Measurements from ENCODE around the gene HNRNPA0.

Gene HNRNPA0

GRCh38 chr5:137716337-137716736 is 37.8 kb downstream of the HNRNPA0 start:
- no peak for DNase-seq

GRCh38 chr5:137715456-137715855 is 38.7 kb downstream of the HNRNPA0 start:
- DNase-seq, result no peak

DNA sequence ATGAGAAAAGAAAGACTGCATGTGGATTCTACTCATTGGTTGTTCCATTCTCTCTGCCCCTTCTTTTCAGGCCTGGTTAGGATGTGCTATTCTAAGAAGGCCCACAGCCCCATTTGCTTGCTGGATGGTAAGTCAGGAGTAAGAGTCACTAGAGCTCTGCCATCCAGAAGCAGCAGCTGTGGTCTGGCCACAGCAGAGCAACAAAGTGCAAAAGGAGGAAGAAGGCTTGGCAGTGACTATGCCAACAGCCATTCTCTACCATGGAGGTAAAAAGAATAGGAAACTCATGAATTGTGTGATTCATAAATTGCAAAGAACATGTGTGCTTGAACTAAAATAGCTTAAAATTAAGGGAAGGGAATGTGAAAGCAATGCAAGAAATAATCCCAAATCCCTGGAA is 39.2 kb downstream of the HNRNPA0 start:
- no peak for DNase-seq

- no peak for DNase-seq
Measured at GRCh38 chr5:137714494-137714893, 39.7 kb downstream of the HNRNPA0 start.

DNA sequence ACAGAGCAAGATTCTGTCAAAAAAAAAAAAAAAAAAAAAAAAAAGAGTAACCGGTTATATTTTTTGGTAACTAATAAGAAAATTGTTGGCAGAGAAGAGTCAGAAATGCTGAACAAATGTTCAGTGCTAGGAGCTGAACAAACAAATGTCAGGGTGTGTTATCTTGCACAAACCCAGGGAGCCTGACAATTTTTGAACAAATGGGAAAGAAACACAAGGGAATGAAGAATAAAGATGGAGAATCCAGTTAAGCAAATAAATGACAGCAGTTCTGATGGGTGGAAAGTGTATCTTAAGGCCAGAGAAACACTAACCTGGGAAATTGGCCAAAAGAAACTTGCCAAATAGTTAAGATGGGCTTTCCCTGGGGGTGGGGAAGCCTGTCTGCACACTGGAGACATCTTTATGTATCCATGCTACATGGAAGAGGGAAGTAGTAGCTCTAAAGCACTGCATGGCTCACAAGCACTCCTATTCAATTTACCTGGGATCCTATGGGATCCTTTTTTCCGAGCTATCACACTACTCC is 42.0 kb downstream of the HNRNPA0 start:
- DNase-seq, result no peak

GRCh38 chr5:137710086-137710485 is 44.1 kb downstream of the HNRNPA0 start:
- no peak for DNase-seq

GRCh38 chr5:137708796-137709559 is 45.2 kb downstream of the HNRNPA0 start:
- DNase-seq, result peak in 1 of 2 experiments; percentile 73

DNA sequence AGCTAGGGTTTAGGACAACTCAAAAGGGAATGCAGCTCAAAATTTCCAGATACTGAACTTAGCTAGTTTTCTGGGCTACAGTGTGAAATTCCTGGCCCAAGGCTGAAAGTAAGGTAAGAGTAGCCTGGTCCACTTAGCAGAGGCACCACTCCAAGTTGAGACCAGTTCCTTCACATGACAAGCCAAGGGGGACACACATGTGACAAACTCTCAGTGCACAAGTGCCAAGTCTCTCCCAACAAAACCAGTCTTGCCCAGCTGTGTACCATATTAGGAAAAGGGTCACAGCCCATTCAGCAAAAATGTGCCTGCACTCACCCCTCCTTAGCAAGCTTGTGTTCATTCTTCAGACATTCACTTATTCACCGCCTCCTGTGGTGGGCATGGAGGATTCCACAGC is 46.1 kb downstream of the HNRNPA0 start:
- DNase-seq, result no peak

DNA sequence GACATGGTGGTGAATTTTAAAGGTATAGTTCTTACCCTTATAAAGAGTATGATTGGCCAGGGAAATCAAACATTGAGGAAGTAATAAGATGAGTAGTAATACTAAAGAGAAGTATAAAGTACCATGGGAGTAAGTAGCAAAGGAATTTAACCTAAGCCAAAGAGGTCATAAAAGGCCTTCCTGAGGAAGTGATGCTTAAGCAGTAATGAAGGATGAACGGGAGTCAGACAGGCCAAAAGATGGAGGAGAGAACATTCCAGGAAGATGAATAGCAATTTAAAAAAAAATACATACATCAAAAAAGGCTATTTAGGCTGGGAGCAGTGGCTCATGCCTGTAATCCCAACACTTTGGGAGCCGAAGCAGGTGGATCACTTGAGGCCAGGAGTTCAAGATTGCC is 47.3 kb downstream of the HNRNPA0 start:
- no peak for DNase-seq

GRCh38 chr5:137705106-137705505 is 49.1 kb downstream of the HNRNPA0 start:
- DNase-seq, result no peak

- DNase-seq, result no peak
Measured at GRCh38 chr5:137703565-137703964, 50.6 kb downstream of the HNRNPA0 start.

DNA sequence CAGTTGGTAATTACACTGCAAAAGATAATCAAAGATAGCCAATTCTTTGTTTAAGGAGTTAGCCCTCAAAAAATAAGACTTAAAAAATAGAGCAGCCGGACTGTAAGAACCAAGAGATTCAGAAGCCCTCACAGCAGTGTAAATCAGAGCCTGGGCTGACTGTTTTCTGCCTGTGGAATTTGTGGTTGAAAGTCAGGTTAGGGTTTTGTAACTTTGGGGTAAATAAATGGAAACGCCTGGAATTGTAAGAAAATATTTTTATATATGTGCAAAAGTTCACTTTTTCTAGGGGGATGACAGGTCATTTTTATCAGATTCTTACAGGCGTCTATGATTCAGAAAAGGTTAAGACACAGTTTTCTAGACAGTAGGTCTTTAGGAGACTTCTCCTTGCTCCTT is 53.9 kb downstream of the HNRNPA0 start:
- DNase-seq, result no peak

- DNase-seq, result peak in 1 of 2 experiments; percentile 55
Measured at GRCh38 chr5:137699336-137700281, 54.6 kb downstream of the HNRNPA0 start.

DNA sequence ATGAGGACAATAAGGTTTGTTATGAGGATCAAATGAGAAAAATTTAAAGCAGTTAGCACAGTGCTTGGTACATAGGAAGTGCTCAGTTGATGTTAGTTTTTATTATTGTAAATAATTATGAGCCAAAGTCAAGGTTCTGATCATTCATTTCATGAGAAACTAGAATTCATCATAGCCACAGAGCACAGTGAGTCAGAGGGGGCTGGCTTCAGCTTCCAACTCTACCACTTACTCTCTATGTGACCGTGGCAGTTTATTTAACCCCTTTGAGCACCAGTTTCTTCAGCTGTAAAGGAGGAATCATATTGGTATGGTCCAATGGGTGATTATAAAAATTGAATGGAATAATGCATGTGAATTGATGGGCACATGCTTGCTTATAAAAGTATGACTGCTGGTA is 57.7 kb downstream of the HNRNPA0 start:
- no peak for DNase-seq

- DNase-seq, result no peak
Measured at GRCh38 chr5:137695651-137696428, 58.3 kb downstream of the HNRNPA0 start.

All from NCI-H524 (cell line).